Measurements from ENCODE around the gene PIP5KL1.

The PIP5KL1 gene

DNA sequence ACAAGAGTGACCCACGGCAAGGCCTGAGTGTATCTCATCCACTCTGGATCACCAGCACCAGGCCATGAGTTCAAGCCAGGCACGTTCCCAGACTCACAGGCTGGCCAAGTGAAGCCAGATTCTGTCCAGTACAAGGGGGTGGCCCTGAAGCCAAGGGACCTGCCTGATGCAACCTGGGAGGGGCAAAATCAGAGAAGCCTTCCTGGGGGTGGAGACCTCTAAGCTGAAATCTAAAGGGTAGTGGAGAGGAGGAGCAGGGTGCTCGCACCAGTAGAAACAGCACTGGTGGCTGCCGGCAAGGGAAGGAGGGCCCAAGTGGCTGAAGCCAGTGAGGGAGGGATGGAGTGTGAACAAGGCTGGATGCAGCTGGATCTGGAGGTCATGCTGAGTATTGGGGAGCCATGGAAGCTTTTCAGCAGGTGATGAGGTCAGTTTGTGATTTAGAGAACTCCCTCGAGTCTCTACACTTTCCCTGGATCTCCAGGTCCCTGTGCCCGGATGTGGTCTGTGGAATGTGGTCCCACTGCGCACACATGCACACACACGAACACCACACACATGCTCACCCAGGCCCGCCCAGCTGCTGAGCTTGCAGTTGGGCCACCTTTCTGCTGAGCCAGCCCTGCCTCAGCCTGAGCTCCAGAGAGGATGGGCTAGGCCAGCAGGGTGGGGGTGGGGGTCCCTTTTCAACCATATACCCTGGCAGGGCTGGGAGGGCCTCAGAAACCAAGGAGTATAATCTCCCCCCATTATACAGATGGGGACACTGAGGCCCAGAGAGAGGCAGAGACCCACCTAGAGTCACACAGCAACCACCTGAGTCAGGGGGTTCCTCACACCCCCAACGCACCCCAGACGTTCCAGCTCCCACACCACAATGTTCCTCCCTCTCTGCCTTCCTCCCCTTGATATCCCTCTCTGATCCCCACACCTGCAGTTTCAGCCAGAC lies 1.6 kb downstream of the PIP5KL1 start:
- DNase-seq: no peak

DNA sequence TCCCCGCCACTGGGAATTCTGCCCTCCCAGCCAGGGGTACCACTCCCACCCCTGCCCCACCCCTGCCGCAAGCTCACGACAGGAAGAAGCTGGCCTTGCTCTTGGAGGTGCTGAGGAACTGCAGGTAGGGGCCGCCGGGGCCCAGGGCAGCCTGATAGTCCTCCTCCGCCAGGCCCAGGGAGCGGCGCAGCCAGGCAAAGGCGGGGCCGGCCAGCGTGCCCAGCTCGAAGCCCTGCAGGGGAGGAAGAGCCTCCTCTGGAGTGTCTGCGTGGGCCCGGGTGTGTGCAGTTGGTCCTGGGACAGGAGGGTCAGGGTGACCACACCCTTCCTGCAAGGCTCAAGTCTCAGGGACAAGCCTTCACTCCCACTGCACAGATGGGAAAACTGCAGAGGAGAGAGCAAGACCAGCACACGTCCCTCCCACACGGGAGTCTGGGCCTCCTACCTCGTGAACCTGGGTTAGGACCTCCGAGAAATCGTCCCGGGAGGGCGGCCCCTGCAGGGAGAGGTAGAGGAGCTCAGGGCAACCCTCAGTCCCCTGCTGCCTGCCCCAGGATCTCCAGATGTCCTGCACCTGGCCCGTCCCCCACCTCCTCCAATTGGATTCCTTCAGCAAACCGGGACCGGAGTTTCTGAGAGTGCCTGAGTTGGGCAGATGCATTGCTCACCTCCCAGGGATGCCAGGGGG lies 2.4 kb downstream of the PIP5KL1 start:
- DNase-seq: no peak

DNA sequence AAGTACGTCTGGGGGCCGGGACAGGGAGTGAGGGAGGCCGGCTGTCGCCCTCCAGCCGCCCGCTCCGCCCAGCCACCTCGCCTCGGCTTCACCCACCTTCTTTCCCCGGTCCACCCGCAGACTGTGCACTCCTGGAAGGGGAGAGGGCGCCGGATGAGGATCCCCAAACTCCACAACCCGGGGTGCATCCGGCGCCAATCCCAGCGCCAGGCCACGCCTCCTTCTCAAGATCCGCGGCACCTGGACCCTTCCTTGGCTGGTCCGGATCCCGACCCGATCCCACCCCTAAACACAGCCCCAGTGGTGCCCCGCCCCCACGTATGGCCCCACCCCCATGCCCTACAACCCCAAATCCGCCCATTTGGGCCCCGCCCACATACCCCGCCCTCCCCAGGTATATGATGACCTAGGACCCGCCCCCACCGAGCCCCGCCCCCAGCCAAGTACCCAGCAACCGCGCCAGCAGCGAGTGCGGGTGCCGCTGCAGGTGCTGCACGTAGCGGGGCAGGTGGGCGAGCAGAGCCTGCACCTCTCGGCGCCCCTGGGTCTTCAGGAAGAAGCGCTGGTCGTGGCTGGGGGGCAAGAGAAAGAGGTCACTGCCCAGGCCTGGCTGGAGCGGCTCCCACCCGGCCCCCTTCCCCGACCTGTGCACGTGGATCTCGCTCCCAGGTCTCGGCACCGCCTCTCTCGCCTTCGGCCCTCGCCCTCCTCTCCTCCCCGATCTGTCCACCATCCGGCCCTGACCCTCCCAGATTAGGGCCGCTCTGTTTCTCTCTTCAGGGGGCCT lies 3.2 kb downstream of the PIP5KL1 start:
- no peak for DNase-seq

DNA sequence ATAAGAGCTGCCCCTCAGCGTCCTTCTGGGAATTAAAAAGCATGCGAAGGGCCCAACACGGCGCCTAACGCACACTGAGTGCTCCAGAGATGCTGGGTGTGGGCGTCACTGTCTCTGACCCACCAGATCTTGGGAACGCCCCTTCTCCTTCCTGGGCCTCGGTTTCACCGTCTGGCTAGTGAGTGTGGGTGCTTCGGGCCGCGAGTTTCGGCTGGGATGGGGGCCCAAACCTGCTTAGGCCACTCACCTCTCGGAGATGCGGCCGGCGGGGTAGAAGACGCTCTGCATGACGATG lies 3.7 kb downstream of the PIP5KL1 start:
- no peak for DNase-seq

DNA sequence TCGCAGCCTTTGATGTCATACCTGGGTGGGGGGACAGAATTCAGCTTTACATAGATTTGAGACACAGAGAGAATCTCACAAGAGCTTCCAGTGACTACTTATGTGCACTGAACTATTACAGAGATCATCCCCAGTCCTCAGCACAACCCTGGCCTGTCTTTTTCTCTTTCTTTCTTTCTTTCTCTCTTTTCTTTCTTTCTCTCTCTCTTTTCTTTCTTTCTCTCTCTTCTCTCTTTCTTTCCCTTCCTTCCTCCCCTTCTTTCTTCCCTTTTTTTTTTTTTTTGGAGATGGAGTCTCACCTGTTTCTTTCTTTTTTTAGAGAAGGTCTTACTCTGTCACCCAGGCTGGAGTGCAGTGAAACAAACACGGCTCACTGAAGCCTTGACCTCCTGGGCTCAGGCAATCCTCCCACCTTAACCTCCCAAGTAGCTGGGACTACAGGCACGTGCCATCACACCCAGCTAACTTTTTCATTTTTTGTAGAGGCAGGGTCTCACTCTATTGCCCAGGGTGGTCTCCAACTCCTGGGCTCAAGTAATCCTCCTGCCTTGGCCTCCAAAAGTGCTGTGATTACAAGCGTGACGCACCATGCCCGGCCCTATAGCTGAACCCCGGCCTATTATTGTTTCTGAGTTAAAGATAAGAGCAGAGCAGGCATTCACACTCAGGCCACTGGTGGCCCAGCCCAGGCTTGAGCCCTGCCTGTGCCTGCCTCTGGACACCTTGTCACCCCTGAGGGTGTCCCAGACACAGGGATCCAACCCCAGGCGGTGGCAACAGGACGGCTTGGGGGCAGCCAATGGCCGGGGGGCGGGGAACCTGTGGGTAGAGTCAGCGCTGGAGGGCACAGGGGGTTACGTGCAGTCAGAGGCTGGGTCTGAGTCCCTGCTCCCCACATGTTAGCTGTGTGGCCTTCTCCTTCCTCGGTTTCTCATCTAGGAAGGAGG lies 4.3 kb downstream of the PIP5KL1 start:
- no peak for DNase-seq

DNA sequence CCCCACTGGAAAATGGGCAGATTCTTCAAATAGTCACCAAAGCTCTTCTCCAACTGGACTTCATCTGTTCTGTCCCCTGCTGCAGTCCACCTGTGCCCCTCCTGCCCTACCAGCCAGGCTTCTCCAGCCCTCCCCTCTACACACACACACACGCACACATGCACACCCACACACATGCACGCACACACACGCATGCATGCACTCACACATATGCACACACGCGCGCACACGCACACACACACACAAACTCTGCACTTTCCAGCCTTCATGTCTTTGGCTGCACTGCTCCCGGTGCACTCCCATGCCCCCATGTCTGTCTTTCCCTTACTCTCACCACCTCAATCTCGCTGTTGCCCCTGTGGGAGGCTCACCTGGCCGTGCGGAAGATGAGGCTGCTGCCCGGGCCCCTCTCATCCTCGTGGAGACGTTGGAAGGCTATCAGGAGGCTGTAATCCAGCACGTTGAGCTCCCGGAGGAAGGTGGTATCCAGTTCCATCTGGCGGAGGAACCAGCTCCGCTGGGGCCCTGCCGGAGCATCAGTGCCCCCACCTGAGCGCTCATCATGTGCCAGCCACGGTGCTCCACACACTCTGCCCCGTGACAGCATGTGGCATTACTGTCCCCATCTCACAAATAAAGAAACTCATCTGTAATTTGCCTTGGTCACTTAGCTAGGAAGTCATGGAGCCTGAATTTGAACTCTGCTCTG lies 5.7 kb downstream of the PIP5KL1 start:
- no peak for DNase-seq

DNA sequence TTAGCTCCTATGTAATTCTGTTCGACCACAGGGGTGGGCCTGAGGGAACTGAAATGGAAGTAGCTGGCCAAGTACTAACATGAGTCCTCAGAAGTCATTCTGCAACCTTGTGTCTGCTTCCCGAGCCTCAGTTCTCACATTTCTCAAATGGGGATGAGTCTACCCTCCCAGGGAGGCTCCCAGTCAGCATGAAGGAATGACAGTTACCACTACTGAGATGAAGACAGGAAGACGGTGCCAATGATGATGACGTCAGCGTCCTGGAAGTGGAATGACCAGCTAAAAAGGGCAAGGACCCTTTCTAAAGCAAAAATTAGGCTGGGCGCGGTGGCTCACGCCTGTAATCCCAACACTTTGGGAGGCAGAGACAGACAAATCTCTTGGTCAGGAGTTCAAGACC lies 6.8 kb downstream of the PIP5KL1 start:
- peak; percentile 96 for DNase-seq

DNA sequence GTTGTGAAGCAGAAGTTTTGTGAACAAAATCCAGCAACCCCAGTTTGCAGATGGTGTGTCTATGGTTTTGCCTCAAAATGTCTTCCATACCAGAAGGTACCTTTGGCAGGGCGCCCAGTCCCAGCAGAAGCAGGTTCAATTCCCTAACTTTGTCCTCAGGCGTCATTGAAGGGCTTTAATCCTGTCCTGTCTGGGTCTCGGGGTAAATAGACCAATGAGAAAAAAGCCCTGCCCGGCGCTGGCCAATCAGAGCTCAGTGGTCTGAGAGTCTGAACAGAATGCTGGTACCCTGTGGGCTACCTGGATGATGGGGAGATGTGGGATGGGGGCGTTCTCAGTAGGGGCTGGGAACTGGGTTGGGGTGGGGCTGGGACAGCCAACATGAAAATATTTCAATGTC lies 7.5 kb downstream of the PIP5KL1 start:
- DNase-seq: no peak

DNA sequence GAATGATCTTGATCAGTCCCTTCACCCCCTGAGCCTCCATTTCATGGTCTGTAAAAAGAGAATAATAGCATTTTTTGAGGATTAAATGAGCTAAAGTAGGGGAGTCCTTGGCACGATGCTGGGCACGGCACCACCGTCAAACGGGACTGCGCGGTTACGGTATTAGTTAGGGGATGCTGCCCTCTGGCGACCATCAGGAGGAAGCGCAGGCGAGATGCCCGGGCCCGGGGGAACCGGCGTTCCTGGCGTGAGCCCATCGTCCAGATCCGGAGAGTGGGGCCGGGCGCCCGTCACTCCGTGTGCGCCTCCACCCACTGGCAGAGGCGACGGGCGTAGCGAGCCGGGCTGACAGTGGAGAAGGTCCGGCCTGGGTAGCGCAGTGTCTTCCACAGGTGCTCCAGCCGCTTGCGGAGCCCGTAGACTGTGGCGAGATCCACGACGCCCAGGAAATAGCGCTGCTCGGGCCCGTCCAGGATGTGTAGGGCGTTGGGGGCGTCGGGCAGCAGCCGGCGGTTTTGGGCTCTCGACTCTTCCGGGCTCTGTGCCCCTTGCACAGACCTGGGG lies 8.9 kb downstream of the PIP5KL1 start:
- peak; percentile 75 for DNase-seq

DNA sequence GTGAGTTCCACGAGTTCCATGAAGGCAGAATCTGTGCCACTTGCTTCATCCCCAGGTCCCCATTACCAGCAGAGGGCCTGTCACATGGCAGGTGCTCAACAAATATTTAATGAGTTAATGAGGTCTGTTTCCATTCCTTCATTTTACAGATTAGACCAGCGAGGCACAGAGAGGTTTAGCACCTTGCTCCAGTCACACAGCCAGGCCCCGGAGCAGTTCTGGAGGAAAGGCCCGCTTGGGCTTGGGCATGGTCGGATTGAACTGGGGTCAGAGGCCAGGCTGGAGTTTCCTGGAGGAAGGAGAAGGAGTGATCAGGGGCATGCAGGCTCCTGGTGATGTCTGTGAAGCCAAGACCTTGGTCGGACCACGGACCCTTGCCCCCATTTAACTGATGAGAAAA lies 9.8 kb downstream of the PIP5KL1 start:
- no peak for DNase-seq

DNA sequence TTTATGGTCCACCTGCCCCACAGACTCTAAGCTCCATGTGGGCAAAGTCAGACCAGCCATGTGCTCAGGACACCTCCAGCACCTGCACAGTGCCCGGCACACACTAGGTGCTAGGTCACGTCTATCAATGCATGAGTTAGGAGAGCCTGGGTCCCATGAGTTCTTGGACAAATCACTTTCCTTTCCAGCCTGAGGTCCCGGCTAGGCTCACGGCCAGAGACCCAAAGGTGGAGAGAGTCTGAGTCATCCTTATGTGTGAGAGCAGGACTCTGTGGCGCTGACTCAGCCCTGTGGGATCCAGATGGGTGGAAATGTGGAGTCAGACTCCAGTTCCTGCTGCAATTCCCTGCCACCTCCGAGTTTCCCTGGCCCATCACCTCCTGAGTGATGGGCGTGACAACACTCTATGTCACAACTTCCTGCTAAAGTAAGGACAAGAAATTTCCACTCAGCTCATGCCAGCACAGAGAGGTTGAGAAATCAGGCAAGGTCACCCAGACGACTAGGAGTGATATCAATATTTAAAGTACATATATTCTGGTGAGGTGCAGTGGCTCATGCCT lies 11.2 kb downstream of the PIP5KL1 start:
- peak; percentile 86 for DNase-seq

DNA sequence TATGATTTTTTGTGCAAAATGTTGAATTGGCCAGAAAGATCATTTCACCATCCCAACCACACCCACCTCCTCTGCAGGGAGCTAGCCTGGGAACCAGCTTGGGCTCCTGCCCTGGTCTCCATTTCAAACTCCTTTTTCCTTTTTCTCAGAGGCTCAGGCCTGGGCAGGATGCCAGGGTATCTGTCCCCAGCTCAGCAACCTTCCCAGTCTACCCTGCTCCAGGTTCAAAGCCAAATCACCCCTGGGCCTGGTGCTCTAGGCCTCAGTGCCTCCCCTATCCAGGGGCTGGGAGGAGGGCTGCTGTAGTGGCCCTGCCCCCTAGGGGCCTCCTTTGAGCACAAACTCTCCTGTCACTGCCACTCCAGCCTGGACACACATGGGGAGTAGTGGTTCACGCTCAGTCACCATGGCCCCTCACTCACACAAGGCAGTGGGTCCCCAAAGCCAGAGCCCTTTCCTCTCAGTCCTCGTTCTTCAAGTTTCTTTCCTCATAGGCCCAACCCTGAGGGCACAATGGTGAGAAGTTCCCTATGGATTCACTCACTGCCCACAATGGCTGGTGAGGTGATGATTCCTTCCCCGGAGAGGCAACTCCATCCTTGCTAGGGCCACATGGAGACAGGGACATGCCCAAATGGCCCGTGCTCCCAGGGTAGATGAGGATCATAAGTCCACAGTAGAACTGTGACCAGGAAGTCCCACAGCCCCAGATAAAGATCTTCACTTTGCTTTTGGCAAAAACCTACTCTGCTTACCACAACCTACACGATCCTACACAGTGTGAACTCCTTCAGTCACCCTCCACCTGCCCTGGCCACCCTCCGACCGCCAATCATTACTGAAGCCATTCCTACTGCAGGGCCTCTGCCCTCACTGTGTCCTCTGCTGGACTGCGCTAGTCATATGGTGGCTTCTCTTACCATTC lies 12.1 kb downstream of the PIP5KL1 start:
- DNase-seq: no peak

DNA sequence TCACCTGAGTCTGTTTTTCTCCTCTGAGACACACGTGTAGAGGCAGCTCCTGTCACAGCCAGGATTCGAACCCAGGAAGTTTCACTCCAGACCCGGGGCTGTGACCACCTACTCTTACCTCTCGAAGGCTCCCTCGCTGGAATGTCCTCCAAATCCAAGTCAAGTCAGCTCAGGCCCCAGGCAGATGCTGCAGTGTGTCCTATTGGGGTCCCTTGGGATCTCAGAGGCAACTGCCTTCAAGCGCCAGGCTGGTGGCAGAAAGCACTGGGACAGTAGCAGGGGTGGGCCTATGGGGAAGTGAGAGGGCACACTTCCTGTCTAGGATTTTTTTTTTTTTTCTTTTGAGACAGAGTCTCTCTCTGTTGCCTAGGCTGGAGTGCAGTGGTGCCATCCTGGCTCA lies 13.0 kb downstream of the PIP5KL1 start:
- DNase-seq: no peak

DNA sequence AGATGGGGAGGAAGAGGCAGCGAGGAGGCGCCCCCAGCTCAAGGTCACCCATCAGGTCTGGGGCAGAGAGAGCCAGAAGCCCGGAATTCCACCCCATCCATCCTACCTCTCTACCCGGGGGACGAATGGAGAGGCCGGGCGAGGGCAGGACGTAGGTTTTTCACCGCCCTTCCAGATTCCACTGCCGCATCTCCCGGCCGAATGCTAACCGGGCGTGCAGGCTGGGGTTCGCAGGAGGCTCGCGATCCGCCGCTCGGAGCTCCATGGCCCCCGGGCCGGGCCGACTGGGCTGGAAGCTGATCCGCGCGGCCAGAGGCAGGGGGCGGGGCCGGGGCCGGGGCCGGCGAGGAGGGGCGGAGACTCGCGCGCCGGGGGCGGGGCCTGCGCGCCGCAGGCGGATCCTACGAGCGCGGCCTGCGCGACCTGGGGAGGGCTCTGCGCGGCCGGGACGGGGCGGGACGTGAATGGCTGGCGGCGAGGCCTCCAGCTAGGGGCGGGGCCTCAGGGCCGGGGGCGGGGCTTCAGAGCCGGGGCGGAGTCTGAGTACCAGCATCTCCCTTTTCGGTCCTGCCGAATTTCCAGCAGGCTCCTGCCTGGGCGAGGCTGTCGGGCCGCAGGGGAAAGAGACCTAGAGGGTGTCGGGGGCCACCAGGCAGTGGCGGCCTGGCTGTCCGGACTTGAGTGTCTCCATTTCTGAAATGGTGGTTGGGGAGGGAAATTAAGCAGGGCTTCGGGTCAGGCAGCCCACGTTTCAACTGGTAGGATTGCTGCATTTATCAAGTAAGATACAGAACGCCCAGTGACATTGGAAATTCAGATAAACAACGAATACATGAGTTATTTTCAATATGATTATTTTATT lies 13.6 kb downstream of the PIP5KL1 start, which contains the start of gene ST6GALNAC4:
Gene ST6GALNAC4, minus strand, starts transcription at position 322 of the 862 bp plus-strand sequence. CDS start 622 bp downstream, outside the sequence.
- peak; percentile 94 for DNase-seq

DNA sequence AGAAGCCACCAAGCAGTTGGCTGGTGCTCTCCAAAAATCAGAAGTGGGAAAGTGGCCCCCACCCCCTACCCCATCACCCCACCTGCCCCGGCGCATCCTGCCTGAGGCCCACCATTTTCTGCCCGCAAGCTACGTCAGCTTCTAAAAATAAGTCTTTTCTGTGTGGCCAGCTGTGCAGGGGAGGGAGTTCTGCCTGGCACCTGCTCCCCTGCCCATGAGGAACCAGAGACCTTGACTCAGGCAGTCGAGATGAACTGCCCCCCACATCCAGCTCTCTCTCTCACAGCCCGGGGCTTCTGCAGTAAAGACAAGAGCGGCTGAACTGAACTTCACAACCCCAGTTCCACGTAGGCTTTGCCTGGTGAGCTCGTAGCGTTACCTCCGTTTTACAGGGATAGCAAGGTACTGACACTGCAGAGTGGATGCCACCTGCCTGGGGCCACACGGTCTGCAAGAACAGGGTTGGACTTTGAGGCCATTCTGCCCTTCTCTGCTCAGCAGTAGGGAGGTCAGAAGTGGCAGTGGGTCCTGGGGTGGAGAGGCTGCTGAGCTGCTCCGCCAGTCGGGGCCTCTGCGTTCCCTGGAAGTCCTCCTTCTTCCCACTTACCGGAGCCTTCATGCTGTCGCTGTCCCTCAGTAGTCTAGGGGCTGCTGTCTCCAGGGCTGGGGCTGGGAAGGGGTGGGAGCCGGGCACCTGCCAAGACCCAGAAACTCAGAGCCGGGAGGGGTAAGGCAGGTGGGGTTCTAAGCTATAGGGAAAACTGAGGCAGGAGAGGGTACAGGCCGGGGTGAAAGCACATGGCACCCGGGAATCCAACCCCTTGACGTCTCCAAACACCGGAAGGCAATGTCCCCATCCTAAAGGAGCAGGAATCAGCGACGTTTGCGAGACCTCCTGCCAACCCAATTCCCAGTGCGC lies 14.5 kb downstream of the PIP5KL1 start:
- DNase-seq: no peak

DNA sequence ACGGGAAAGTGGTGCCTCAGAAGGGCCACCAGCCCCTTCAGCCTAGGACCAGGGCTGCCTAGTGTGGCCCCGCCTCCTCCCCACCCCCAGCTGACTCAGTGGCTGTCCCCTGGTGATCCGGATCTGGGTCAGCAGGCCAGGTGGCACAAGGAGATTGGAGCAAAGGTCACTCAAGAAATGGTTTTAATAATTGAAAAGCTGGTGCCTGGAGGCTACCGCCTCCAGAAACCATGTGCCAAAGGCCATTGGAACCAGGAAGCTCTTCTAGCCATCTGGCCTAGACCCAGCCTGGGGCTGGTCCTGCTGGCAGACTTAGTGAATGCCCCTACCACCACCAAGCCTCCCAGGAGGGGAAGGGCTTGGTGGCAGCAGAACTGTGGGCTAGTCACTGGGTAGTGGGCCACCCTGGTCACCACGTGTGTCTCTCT lies 15.2 kb downstream of the PIP5KL1 start:
- no peak for DNase-seq

DNA sequence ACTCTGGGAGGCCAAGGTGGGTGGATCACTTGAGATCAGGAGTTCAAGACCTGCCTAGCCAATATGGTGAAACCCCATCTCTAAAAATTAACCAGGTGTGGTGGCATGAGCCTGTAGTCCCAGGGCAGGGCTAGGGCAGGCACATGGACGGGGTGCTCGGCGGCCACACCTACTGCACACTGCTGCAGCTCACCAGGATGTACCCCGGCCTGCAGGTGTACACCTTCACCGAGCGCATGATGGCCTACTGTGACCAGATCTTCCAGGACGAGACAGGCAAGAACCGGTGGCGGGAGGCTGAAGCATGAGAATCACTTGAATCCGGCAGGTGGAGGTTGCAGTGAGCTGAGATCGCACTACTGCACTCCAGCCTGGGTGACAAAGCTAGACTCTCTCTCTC lies 16.9 kb downstream of the PIP5KL1 start:
- DNase-seq: no peak

DNA sequence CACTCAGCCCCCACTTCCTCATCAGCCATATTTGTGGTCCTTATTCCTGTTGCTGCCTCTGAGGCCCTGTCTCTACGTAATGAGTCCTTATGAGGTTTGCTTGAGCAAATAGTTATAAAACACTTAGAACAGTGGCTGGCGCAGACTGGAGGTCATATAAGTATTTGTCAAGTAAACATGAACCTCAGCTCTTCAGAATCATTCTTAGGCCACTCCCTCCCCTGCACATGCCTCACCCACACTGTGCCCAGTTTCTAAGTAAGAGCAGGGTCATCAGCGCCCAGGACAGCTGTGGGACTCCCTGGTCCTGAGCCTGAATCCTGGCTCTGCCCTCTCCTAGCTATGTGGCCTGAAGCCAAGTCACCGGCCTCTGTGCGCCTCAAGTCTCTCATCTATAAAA lies 17.7 kb downstream of the PIP5KL1 start:
- DNase-seq: no peak

Data from 8988T (cell line).